HL-60 (cell line): Measurements from ENCODE around the gene DTNBP1.

Experiments
- DNase-seq, 2 experiments: peaks; one replicate each; pipeline ENCODE4 v3.0.0-alpha.2; 2010 to 2020; ENCODE audit warnings: low read depth in 1 of 2, low spot score in 1 of 2
- H3K27ac ChIP-seq: fragments of 250-450 bp; sonication (Bioruptor Pico); replicated peaks from 2 replicates; pipeline ENCODE4 v1.5.1; 2020; ENCODE audit warnings: mild to moderate bottlenecking, moderate library complexity
- H3K27me3 ChIP-seq: fragments of 250-450 bp; sonication (Bioruptor Pico); 2 replicates; pipeline ENCODE4 v1.5.1; 2021; ENCODE audit warnings: mild to moderate bottlenecking, moderate library complexity; ENCODE audit not compliant: insufficient read depth, poor library complexity, severe bottlenecking
- H3K4me3 ChIP-seq: replicated peaks from 2 replicates; pipeline ENCODE4 v1.5.1; 2011; ENCODE audit warnings: mild to moderate bottlenecking, control low read depth, low read length; ENCODE audit not compliant: insufficient read depth
- CTCF ChIP-seq: IDR thresholded peaks from one replicate; pipeline ENCODE4 v1.5.1; 2011; ENCODE audit warnings: low read length, control low read depth, inconsistent platforms; ENCODE audit not compliant: insufficient read depth
- GABPA ChIP-seq: IDR thresholded peaks from 2 replicates; pipeline ENCODE4 v1.6.1; 2012; ENCODE audit warnings: low read depth
- POLR2AphosphoS5 ChIP-seq: IDR thresholded peaks from 2 replicates; pipeline ENCODE4 v1.6.1; 2012; ENCODE audit warnings: low read depth
- REST ChIP-seq: IDR thresholded peaks from 2 replicates; pipeline ENCODE4 v1.6.1; 2012; ENCODE audit warnings: low read depth; ENCODE audit not compliant: insufficient replicate concordance
- SPI1 ChIP-seq: IDR thresholded peaks from 2 replicates; pipeline ENCODE4 v1.6.1; 2012; ENCODE audit warnings: low read depth, mild to moderate bottlenecking, borderline replicate concordance

The DTNBP1 gene

GRCh38 chr6:15627821-15628220 lies 35.0 kb downstream of the DTNBP1 start:
- Histone ChIP-seq H3K27me3 (no peaks in the 10 kb centered on the region), H3K4me3 (no peak overlapping the region), H3K27ac (no peak overlapping the region)
- TF ChIP-seq SPI1 (peak; percentile 9; the same call in 1 of the 2 replicates), POLR2AphosphoS5 (no peak)
- DNase-seq, result no peak

- DNase-seq, result no peak
- H3K27ac ChIP-seq, result no peak overlapping the region
- TF ChIP-seq SPI1 (no peak), GABPA (no peak), POLR2AphosphoS5 (no peak), CTCF (no peak), REST (no peak)
- H3K4me3 ChIP-seq, result no peak overlapping the region
- no peaks in the 10 kb centered on the region for H3K27me3 ChIP-seq
Observed at GRCh38 chr6:15626878-15627674, 35.8 kb downstream of the DTNBP1 start.

- TF ChIP-seq REST (no peak), SPI1 (no peak), POLR2AphosphoS5 (no peak)
- no peak overlapping the region for H3K27ac ChIP-seq
- DNase-seq, result no peak
- H3K27me3 ChIP-seq, result no peaks in the 10 kb centered on the region
- no peak overlapping the region for H3K4me3 ChIP-seq
Observed at GRCh38 chr6:15626160-15626559, 36.7 kb downstream of the DTNBP1 start.

GRCh38 chr6:15623276-15624116 lies 39.3 kb downstream of the DTNBP1 start:
- Histone ChIP-seq H3K27me3 (no peaks in the 10 kb centered on the region), H3K27ac (peak overlapping the region; percentile 82), H3K4me3 (no peak overlapping the region)
- no peak for DNase-seq
- TF ChIP-seq SPI1 (no peak), CTCF (no peak), GABPA (no peak), REST (no peak), POLR2AphosphoS5 (no peak)
